Measurements from ENCODE around the gene ABCG1.

DNA sequence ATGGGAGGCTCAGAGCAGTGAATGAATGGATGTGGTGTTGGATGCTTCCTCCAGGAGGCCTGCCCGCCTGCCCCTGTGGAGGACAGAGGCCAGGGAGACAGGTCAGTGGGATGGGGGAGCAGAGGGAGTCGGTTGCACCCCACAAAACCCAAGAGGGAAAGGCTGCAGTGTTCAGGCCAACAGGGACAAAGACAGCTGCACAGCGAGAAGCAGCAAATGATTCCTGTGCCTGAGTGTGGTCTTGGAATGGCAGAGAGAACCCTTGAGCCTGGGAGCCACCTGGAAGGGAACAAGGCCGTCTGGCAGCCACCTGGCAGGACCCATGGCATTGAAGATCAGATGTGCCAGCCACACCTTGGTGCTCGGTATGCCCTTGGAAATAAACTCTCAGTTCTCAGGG, 88.2 kb downstream of the ABCG1 start:
- TF ChIP-seq, protein P1, sequence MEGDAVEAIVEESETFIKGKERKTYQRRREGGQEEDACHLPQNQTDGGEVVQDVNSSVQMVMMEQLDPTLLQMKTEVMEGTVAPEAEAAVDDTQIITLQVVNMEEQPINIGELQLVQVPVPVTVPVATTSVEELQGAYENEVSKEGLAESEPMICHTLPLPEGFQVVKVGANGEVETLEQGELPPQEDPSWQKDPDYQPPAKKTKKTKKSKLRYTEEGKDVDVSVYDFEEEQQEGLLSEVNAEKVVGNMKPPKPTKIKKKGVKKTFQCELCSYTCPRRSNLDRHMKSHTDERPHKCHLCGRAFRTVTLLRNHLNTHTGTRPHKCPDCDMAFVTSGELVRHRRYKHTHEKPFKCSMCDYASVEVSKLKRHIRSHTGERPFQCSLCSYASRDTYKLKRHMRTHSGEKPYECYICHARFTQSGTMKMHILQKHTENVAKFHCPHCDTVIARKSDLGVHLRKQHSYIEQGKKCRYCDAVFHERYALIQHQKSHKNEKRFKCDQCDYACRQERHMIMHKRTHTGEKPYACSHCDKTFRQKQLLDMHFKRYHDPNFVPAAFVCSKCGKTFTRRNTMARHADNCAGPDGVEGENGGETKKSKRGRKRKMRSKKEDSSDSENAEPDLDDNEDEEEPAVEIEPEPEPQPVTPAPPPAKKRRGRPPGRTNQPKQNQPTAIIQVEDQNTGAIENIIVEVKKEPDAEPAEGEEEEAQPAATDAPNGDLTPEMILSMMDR (IDR thresholded peaks at IDR 0.05; ENCODE audit: low read length), result no peak
- TF ChIP-seq EZH2 (IDR thresholded peaks at IDR 0.05; ENCODE audit: borderline replicate concordance, low read length), result no peak

Measured in OCI-LY1 (cell line).